B cell (primary cell): ENCODE measurements around the gene PSMC3IP. TPM values are rescaled to one million over a fixed set of nuclear protein-coding genes. Genes with fewer than 3 reads are reported as not detected.
A peak's percentile ranks its signal among the peaks of the same experiment; 100 is the strongest.

Experiments used
- ATAC-seq: fragments of 200-7000 bp; cut with Tn5 transposase; one replicate; pipeline ENCODE4 v1.10.0; 2021; ENCODE audit warnings: low read depth, mild to moderate bottlenecking, moderate number of reproducible peaks, moderate library complexity
- CTCF ChIA-PET: fragments of 350-600 bp; sonication (Branson Sonifier 250); formaldehyde crosslinking; loops from one replicate; lab custom pipeline; 2021; ENCODE audit warnings: antibody characterized with exemption, inconsistent platforms; lab: Charles Lee
- POLR2A ChIA-PET: fragments of 350-600 bp; sonication (Branson Sonifier 250); formaldehyde crosslinking; loops from one replicate; lab custom pipeline; 2021; ENCODE audit warnings: antibody characterized with exemption; lab: Charles Lee
- DNase-seq: peaks from one replicate; pipeline ENCODE4 v3.0.0; 2013
- H2AFZ ChIP-seq: 2 replicates; pipeline ENCODE4 v1.6.1; 2012; ENCODE audit warnings: mild to moderate bottlenecking, low read depth, low read length; ENCODE audit not compliant: insufficient read depth, poor library complexity, severe bottlenecking
- H3K27ac ChIP-seq, 2 donors: 1 replicate in 1 of 2; 2 replicates in 1 of 2; pipeline ENCODE4 v1.5.1; 2012 to 2013; ENCODE audit warnings: low read length in 2 of 2, mild to moderate bottlenecking in 2 of 2, moderate library complexity in 1 of 2
- H3K27me3 ChIP-seq, 4 experiments: fragments of 200-600 bp in 1 of 4; sonication (generic) in 1 of 4; replicated peaks in 1 of 4; 1 replicate in 2 of 4; 2 replicates in 2 of 4; pipeline versions ENCODE4 v1.6.1 to v1.7.0; 2013 to 2016; ENCODE audit warnings: low read length in 3 of 4, mild to moderate bottlenecking in 2 of 4, mixed read lengths in 1 of 4, moderate library complexity in 1 of 4; ENCODE audit not compliant: insufficient read depth in 4 of 4, control insufficient read depth in 3 of 4; ENCODE audit errors: control extremely low read depth in 1 of 4
- H3K36me3 ChIP-seq, 2 experiments: replicated peaks in 1 of 2; 1 replicate in 1 of 2; 2 replicates in 1 of 2; pipeline versions ENCODE4 v1.6.1 to v1.7.1; 2013; ENCODE audit warnings: low read length in 1 of 2; ENCODE audit not compliant: insufficient read depth in 2 of 2, control insufficient read depth in 1 of 2; ENCODE audit errors: control extremely low read depth in 1 of 2, extremely low read depth in 1 of 2
- H3K4me1 ChIP-seq, 2 donors: fragments of 200-600 bp in 1 of 2; sonication (generic) in 1 of 2; 1 replicate in 1 of 2; 2 replicates in 1 of 2; pipeline versions ENCODE4 v1.5.1 to v1.6.1; 2013 to 2017; ENCODE audit warnings: low read length in 2 of 2; ENCODE audit not compliant: control insufficient read depth in 2 of 2, insufficient read depth in 2 of 2
- H3K4me2 ChIP-seq: replicated peaks from 2 replicates; pipeline ENCODE3; 2012; ENCODE audit warnings: mild to moderate bottlenecking, low read depth, low read length; ENCODE audit not compliant: poor library complexity, severe bottlenecking
- H3K4me3 ChIP-seq, 5 experiments: fragments of 200-600 bp in 1 of 5; sonication (generic) in 1 of 5; 1 replicate in 3 of 5; 2 replicates in 2 of 5; pipeline versions ENCODE4 v1.5.1 to v1.7.0; 2011 to 2016; ENCODE audit warnings: low read length in 4 of 5, mild to moderate bottlenecking in 4 of 5, low read depth in 2 of 5, control low read depth in 1 of 5, moderate library complexity in 1 of 5; ENCODE audit not compliant: insufficient read depth in 1 of 5; ENCODE audit errors: control extremely low read depth in 1 of 5, extremely low read depth in 1 of 5
- H3K79me2 ChIP-seq: fragments of 200-600 bp; sonication (generic); one replicate; pipeline ENCODE4 v1.6.0; 2016; ENCODE audit warnings: low read length; ENCODE audit not compliant: control insufficient read depth, insufficient read depth
- H3K9ac ChIP-seq: fragments of 200-600 bp; sonication (generic); 2 replicates; pipeline ENCODE4 v1.6.1; 2017; ENCODE audit warnings: mild to moderate bottlenecking, low read length, moderate library complexity
- H3K9me3 ChIP-seq, 3 donors: one replicate each; pipeline versions ENCODE4 v1.6.1 to v1.7.1; 2013; ENCODE audit warnings: low read length in 2 of 3; ENCODE audit not compliant: control insufficient read depth in 2 of 3, insufficient read depth in 1 of 3; ENCODE audit errors: control extremely low read depth in 1 of 3
- H4K20me1 ChIP-seq: 2 replicates; pipeline ENCODE4 v1.6.0; 2012; ENCODE audit warnings: mild to moderate bottlenecking, low read length; ENCODE audit not compliant: insufficient read depth, control insufficient read depth, poor library complexity, severe bottlenecking
- H3K27ac Mint-ChIP-seq: one replicate; pipeline ENCODE4 v1.8.0; 2021; ENCODE audit warnings: mixed read lengths
- H3K27me3 Mint-ChIP-seq: one replicate; pipeline ENCODE4 v1.8.0; 2021; ENCODE audit warnings: mixed read lengths
- H3K4me1 Mint-ChIP-seq: one replicate; pipeline ENCODE4 v1.8.0; 2021; ENCODE audit warnings: mixed read lengths
- H3K4me3 Mint-ChIP-seq: one replicate; pipeline ENCODE4 v1.8.0; 2021; ENCODE audit warnings: mixed read lengths
- H3K9me3 Mint-ChIP-seq: one replicate; pipeline ENCODE4 v1.8.0; 2022; ENCODE audit warnings: mixed read lengths; ENCODE audit not compliant: insufficient read depth
- EZH2 ChIP-seq: IDR thresholded peaks from 2 replicates; pipeline ENCODE4 v1.6.1; 2012; ENCODE audit warnings: borderline replicate concordance, low read depth, mild to moderate bottlenecking, moderate library complexity, low read length; ENCODE audit not compliant: insufficient read depth, poor library complexity, severe bottlenecking
- WGBS: methylation state at CpG from one replicate; pipeline ENCODE4 v1.1.5; 2013; ENCODE audit warnings: missing lambda C conversion rate; ENCODE audit not compliant: insufficient coverage; 5-methylcytosine and 5-hydroxymethylcytosine counted together
- intact Hi-C: fragments of 100-400 bp; cut with micrococcal nuclease; formaldehyde crosslinking; loops from one replicate; pipeline ENCODE4 v1.10.0; 2022
- polyA plus RNA-seq: library from polyadenylated mRNA; depleted of rRNA; stranded (reverse); fragments of >200 nt; gene quantifications from 2 replicates; pipeline ENCODE4 v1.2.3, GENCODE V29; 2012
- total RNA-seq, 2 donors: library from RNA; stranded (reverse); fragments of 120-200 nt in 1 of 2; gene quantifications; 1 replicate in 1 of 2; 2 replicates in 1 of 2; pipeline versions ENCODE4 v1.2.3 to v1.2.4, GENCODE V29; 2013 to 2022
- TF ChIP-seq, protein P1 (sequence below): fragments of 200-600 bp; IDR thresholded peaks from one replicate; pipeline ENCODE4 v1.8.0; 2022; ENCODE audit warnings: antibody characterized with exemption, mild to moderate bottlenecking

Gene PSMC3IP
- total and polyA plus RNA-seq, 2 donors (not counting 1 experiment from before 2014, with no cell fraction given) = 2.8 to 10.4 TPM

DNA sequence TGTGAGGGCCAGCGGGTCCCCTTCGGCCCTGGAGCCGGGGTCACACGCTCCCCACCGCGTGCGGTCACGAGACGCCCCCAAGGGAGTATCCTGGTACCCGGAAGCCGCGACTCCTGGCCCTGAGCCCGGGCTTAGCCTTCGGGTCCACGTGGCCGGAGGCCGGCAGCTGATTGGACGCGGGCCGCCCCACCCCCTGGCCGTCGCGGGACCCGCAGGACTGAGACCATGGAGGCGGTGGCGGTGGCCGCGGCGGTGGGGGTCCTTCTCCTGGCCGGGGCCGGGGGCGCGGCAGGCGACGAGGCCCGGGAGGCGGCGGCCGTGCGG is 41.5 kb downstream of the PSMC3IP start, which contains the start of gene NAGLU:
Gene NAGLU (plus strand): TSS at position 194 of the 324 bp plus-strand sequence. CDS start 32 bp downstream, at position 226.
- TF ChIP-seq, protein P1, sequence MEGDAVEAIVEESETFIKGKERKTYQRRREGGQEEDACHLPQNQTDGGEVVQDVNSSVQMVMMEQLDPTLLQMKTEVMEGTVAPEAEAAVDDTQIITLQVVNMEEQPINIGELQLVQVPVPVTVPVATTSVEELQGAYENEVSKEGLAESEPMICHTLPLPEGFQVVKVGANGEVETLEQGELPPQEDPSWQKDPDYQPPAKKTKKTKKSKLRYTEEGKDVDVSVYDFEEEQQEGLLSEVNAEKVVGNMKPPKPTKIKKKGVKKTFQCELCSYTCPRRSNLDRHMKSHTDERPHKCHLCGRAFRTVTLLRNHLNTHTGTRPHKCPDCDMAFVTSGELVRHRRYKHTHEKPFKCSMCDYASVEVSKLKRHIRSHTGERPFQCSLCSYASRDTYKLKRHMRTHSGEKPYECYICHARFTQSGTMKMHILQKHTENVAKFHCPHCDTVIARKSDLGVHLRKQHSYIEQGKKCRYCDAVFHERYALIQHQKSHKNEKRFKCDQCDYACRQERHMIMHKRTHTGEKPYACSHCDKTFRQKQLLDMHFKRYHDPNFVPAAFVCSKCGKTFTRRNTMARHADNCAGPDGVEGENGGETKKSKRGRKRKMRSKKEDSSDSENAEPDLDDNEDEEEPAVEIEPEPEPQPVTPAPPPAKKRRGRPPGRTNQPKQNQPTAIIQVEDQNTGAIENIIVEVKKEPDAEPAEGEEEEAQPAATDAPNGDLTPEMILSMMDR = no peak
- TF ChIP-seq EZH2 = no peak
- WGBS = under 1% methylated on average over 40 of the region's 40 CpGs
- peak within 1 kb of the TSS; percentile 87 for H3K27ac Mint-ChIP-seq
- Histone ChIP-seq H3K79me2 (peaks cover 27% of the 10 kb centered on the region), H3K27ac (peak within 1 kb of the TSS; percentile 86 to 94), H3K9me3 (no peaks in the 10 kb centered on the region), H3K4me1 (peaks cover 24 to 31% of the 10 kb centered on the region in 2 donors), H3K4me2 (peak within 1 kb of the TSS; percentile 92), H2AFZ (peak within 1 kb of the TSS; percentile 80), H3K9ac (peak within 1 kb of the TSS; percentile 75), H3K27me3 (no peaks in the 10 kb centered on the region), H3K36me3 (peaks cover 0 to 11% of the 10 kb centered on the region in 2 experiments), H3K4me3 (peak within 1 kb of the TSS; percentile 51 to 82 (median 70)), H4K20me1 (peaks cover 19% of the 10 kb centered on the region)
- H3K4me1 Mint-ChIP-seq = peaks cover 41% of the 10 kb centered on the region
- H3K27me3 Mint-ChIP-seq = no peaks in the 10 kb centered on the region
- ChIA-PET POLR2A (interaction anchor here (0.9 to 1.7 kb wide), 6 partner anchors 12 to 147 kb away, joined by 3 to 9 read pairs (median 6); partner anchors contain the start of genes PSMC3IP and STAT3), CTCF (interaction anchor here (0.5 to 2.7 kb wide), 12 partner anchors 9 to 289 kb away, joined by 3 to 16 read pairs (median 4); partner anchors contain the start of genes STAT3, STAT5A and TUBG1)
- no peaks in the 10 kb centered on the region for H3K9me3 Mint-ChIP-seq
- peak within 1 kb of the TSS; percentile 93 for H3K4me3 Mint-ChIP-seq
- DNase-seq (peak; percentile 95), ATAC-seq (peak; percentile 90)
- intact Hi-C loops = loop anchor here (1.0 to 5.0 kb wide), 7 partner anchors 12 to 635 kb away; partner anchors contain the start of genes MLX, NBR1, PLEKHH3 and PSMC3IP
